NCI-H128 (cell line): ENCODE results near the gene EPAS1.

ENCODE experiments used
- DNase-seq: peaks from one replicate; lab custom pipeline; 2025; ENCODE audit not compliant: unreplicated experiment; lab: John Stamatoyannopoulos, UW

EPAS1 gene

GRCh38 chr2:46338674-46339073, 41.5 kb downstream of the EPAS1 start:
- no peak for DNase-seq

GRCh38 chr2:46339200-46339599, 42.0 kb downstream of the EPAS1 start:
- DNase-seq, result no peak

- no peak for DNase-seq
Measured at GRCh38 chr2:46339676-46340459, 42.7 kb downstream of the EPAS1 start.

GRCh38 chr2:46340740-46341420, 43.7 kb downstream of the EPAS1 start:
- DNase-seq, result no peak

- DNase-seq, result no peak
Measured at GRCh38 chr2:46342566-46343315, 45.5 kb downstream of the EPAS1 start.

- no peak for DNase-seq
Measured at GRCh38 chr2:46344706-46345105, 47.5 kb downstream of the EPAS1 start.

- DNase-seq, result no peak
Measured at GRCh38 chr2:46345775-46346174, 48.6 kb downstream of the EPAS1 start.

- no peak for DNase-seq
Measured at GRCh38 chr2:46346719-46347118, 49.5 kb downstream of the EPAS1 start.

GRCh38 chr2:46347648-46348280, 50.6 kb downstream of the EPAS1 start:
- DNase-seq, result no peak

GRCh38 chr2:46349115-46349547, 51.9 kb downstream of the EPAS1 start:
- no peak for DNase-seq

- no peak for DNase-seq
Measured at GRCh38 chr2:46350029-46350689, 53.0 kb downstream of the EPAS1 start.

GRCh38 chr2:46351098-46351749, 54.0 kb downstream of the EPAS1 start:
- no peak for DNase-seq

- no peak for DNase-seq
Measured at GRCh38 chr2:46351750-46352138, 54.5 kb downstream of the EPAS1 start.

- DNase-seq, result no peak
Measured at GRCh38 chr2:46352621-46353020, 55.4 kb downstream of the EPAS1 start.

GRCh38 chr2:46353509-46353908, 56.3 kb downstream of the EPAS1 start:
- DNase-seq, result no peak

- no peak for DNase-seq
Measured at GRCh38 chr2:46355756-46356155, 58.5 kb downstream of the EPAS1 start.

- no peak for DNase-seq
Measured at GRCh38 chr2:46356991-46357390, 59.8 kb downstream of the EPAS1 start.

GRCh38 chr2:46358713-46359112, 61.5 kb downstream of the EPAS1 start:
- DNase-seq, result no peak

GRCh38 chr2:46360303-46360702, 63.1 kb downstream of the EPAS1 start:
- DNase-seq, result no peak

GRCh38 chr2:46361920-46362666, 64.9 kb downstream of the EPAS1 start:
- DNase-seq, result no peak
